ENCODE measurements around the gene ZFAND3.
A peak's percentile ranks its signal among the peaks of the same experiment; 100 is the strongest.

Gene ZFAND3, protein sequence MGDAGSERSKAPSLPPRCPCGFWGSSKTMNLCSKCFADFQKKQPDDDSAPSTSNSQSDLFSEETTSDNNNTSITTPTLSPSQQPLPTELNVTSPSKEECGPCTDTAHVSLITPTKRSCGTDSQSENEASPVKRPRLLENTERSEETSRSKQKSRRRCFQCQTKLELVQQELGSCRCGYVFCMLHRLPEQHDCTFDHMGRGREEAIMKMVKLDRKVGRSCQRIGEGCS

GRCh38 chr6:37819177-37819801, at the start of gene ZFAND3:
TSS of gene ZFAND3 (plus strand) at chr6:37819727. CDS start at chr6:37819946, 219 bp downstream.
- peak; percentile 95 for DNase-seq

GRCh38 chr6:37774028-37774680, 45.4 kb upstream of the ZFAND3 start:
- DNase-seq, result no peak

DNA sequence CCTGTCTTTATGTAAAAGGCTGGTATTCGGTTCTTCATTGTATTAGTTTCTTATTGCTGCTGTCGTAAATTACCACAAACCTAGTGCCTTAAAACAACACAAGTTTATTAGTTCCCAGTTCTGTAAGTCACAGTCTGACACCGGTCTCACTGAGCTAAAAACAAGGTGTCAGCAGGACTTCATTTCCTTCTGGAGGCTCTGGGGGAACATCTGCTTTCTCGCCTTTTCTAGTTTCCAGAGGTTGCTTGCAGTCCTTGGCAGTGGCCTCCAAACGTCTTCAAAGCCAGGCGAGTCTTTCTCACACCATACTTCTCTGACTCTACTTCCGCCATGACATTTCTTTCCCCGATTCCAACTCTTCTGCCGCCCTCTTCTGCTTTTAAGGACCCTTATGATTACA, 43.0 kb upstream of the ZFAND3 start:
- DNase-seq, result no peak

- DNase-seq, result no peak
Observed at GRCh38 chr6:37777272-37777834, 42.2 kb upstream of the ZFAND3 start.

GRCh38 chr6:37779111-37779800, 40.3 kb upstream of the ZFAND3 start:
- DNase-seq, result no peak

DNA sequence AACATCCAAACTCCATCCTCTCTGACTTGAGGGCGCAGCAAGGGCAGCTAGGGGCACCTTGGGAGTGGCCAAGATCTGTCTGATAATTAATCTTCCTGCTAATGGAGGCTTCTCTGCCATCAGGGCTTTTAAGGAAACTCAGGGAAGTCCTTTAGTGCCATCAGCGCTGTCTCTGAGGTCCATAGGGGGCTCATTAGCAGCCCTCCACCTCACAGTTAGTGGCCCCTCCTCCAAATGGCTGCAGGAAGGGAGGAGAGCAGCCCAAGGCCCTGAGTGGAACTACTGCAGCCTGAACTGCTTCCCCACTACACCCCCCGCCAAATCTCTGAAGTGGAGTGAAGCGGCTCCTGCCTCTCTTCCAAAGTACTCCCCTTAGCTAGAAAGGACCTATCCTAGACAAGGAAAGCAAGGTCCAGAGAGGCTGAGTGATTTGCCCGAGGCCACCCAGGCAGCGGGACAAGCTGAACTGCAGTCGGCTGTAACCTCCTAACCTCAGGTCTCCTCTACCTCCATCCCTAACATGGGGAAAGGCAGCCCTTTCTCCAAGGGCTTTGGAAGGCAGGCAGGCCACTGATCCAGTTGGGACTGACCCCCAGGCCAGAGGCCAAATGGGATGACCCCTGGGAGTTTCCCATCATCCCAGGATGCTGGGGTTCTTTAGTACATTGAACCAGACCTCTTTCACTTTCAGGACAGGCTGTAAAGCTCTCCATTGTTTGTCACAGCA, 39.5 kb upstream of the ZFAND3 start:
- no peak for DNase-seq

DNA sequence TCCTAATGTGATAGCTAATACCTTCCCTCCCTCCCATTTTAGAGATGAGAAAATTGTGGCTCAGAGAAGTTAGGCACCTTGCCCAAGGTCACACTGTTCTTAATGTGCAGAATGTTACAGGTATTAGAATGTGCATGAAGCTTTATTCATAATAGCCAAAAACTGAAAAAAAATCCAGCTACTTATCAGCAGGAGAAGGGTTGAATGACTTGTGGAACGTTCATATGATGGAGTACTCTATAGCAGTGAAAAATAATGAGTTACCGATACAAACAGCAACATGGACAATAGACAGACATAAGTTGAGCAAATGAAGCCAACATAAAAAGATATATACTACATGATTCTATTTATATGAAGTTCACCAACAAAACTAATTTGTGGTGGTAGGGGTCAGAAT, 37.7 kb upstream of the ZFAND3 start:
- DNase-seq, result no peak

DNA sequence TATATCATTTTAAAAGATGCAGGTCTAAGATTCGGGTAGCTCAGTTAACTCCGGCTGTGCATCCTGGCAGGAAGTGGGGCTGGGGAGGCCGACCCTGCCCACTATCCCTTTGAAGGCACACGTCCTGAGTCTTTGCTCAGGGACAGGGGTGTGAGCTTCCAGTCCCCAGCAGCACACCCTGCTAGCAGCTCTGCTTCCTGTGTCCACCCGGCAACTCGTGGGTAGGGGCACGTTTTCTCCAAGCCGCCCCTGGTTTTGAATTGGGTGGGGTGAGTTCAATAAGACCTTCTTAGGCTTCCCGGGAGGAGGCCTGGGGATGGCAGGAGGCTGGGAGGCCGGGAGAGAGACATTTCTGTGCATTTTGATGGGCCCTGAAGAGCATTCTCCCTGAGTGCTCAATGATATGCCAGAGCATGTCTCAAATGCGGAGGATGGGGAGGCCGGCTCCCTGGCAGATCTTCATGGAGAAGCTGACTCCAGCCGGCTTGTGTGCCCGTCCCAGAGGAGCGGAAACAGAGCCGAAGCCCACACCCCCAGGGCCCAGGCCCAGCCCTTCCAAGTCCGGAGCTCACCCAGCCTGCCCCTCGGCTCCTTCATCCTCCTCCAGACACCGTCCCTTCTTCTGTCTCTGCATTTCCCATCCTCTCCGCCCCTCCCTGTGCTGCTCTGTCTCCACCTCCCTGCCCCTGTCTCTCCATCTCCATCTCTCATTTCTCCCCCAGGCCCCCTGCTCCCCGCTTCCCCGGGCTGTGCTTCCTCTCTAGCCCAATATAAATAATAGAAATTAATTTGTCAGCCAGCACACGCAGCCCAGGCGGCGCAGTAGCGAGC, 36.3 kb upstream of the ZFAND3 start:
- DNase-seq, result no peak

GRCh38 chr6:37783856-37784584, 35.5 kb upstream of the ZFAND3 start:
- DNase-seq, result no peak

DNA sequence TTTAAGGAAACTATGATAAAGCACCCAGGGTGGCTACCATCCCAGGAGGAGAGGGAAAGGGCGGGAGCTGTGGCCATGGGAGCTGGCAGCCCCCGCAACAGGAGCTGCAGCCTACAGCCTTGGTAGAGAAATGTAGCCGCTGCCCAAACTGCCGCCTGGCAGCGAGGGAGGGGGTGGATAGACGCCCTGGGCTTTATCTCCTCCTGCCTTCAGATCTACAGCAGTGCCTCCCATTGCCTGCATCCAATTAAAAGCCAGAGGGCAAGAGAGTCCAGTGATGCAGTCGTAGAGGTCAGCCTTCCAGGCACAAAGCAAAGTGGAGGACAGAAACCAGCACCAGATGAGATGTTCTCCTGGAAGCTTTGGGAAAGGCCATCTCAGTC, 35.0 kb upstream of the ZFAND3 start:
- no peak for DNase-seq

GRCh38 chr6:37785002-37785662, 34.4 kb upstream of the ZFAND3 start:
- DNase-seq, result no peak

GRCh38 chr6:37785663-37786270, 33.8 kb upstream of the ZFAND3 start:
- no peak for DNase-seq

DNA sequence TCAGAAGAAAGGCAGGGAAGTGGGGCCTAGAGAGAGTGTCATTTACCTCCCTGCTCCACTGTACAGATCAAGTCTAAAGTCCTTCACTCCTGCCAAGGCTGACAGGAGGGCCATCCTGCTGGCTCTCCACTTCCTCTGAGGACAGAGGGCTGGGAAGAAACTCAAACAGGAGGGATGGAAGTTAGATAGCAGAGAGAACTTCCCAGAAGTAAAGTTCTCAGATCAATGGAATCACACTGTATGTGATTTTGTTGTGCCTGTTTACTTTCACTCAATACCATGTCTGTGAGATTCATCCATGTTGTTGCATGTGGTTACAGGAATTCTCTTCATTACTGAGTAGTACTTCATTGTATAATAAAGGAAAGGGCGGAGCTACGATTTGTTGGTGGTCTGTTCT, 32.3 kb upstream of the ZFAND3 start:
- DNase-seq, result no peak

GRCh38 chr6:37788259-37788658, 31.3 kb upstream of the ZFAND3 start:
- DNase-seq, result no peak

DNA sequence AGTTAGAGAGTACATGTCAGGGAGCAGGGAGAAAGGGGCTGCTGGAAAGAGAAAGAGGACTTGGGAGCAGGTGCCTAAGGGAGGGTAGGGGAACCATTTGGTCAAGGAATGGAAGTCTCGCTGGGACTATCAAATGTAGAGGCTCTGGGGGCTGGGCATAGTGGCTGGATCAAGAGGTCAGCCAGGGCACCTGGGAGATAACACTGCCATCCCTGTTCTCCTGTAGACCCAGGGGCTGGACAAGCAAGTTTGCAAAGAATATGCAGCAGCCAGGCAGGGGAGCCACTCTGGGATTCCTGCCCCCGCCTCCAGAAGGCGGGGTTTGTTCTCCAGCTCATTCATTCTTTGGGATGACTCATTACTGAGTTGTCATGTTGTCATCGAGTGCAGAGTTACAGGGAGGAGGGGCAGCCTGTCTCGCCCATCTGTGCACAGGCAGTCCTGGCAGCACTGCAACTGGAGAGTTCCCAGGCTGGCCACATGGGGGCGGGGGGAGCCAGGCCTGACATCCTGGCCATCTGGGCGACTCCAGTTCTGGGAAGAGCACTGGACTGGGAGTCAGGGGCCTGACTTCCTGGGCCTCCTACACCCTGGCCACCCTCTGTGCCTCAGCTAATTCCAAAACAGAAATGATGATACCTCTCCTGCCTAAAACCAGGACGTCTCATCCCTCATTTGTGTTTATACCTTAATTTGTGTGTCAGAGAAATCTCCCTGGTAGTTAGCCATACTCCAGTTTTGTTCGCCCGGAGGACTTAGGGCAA, 28.2 kb upstream of the ZFAND3 start:
- DNase-seq, result peak; percentile 81

GRCh38 chr6:37792457-37793033, 27.0 kb upstream of the ZFAND3 start:
- DNase-seq, result no peak

GRCh38 chr6:37793067-37793466, 26.5 kb upstream of the ZFAND3 start:
- no peak for DNase-seq

GRCh38 chr6:37794825-37795224, 24.7 kb upstream of the ZFAND3 start:
- no peak for DNase-seq

All from activated CD4-positive, CD25-positive, alpha-beta regulatory T cell treated with anti-CD3 and anti-CD28 coated beads, Interleukin-2, amount 50 U/mL, for 72 hours (primary cell).